T47D (cell line): ENCODE data around the gene CALY.

Experiments used
- DNase-seq, 2 experiments: peaks; one replicate each; pipeline versions ENCODE4 v3.0.0 to v3.0.0-alpha.2; 2011 to 2012; ENCODE audit warnings: low read depth in 1 of 2, low spot score in 1 of 2
- JUND ChIP-seq: IDR thresholded peaks from 2 replicates; pipeline ENCODE4 v1.6.1; 2012; ENCODE audit warnings: low read depth
- in situ Hi-C: cut with HindIII; loops from 2 replicates; pipeline ENCODE4 v1.10.0; 2016; ENCODE audit warnings: low sequenced_read_pairs, low pct_unique_long_range_greater_than_20kb

CALY gene

GRCh38 chr10:133289761-133290160, 46.9 kb downstream of the CALY start:
- no peak for TF ChIP-seq JUND
- no peak for DNase-seq
- in situ Hi-C loops: no loop called here

- DNase-seq: no peak
- in situ Hi-C loops: no loop called here
- no peak for TF ChIP-seq JUND
Measured at GRCh38 chr10:133287832-133288500, 48.7 kb downstream of the CALY start.

GRCh38 chr10:133286366-133286765, 50.3 kb downstream of the CALY start:
- in situ Hi-C loops: no loop called here
- TF ChIP-seq JUND: no peak
- DNase-seq: no peak

GRCh38 chr10:133285217-133285616, 51.5 kb downstream of the CALY start:
- no peak for DNase-seq
- in situ Hi-C loops: no loop called here
- no peak for TF ChIP-seq JUND

- no peak for TF ChIP-seq JUND
- in situ Hi-C loops: no loop called here
- DNase-seq: no peak
Measured at GRCh38 chr10:133283931-133284330, 52.8 kb downstream of the CALY start.

- DNase-seq: no peak
- no peak for TF ChIP-seq JUND
- in situ Hi-C loops: no loop called here
Measured at GRCh38 chr10:133282846-133283390, 53.8 kb downstream of the CALY start.

- DNase-seq: no peak
- TF ChIP-seq JUND: no peak
- in situ Hi-C loops: no loop called here
Measured at GRCh38 chr10:133281628-133282372, 54.9 kb downstream of the CALY start.

GRCh38 chr10:133281084-133281483, 55.6 kb downstream of the CALY start:
- TF ChIP-seq JUND: no peak
- in situ Hi-C loops: no loop called here
- no peak for DNase-seq

- no peak for DNase-seq
- no peak for TF ChIP-seq JUND
- in situ Hi-C loops: no loop called here
Measured at GRCh38 chr10:133280391-133281059, 56.2 kb downstream of the CALY start.

GRCh38 chr10:133279326-133280226, 57.1 kb downstream of the CALY start:
- in situ Hi-C loops: no loop called here
- no peak for TF ChIP-seq JUND
- no peak for DNase-seq

GRCh38 chr10:133278577-133279265, 58.0 kb downstream of the CALY start:
- no peak for TF ChIP-seq JUND
- DNase-seq: peak; percentile 42 to 52
- in situ Hi-C loops: no loop called here

- no peak for TF ChIP-seq JUND
- peak in 1 of 2 experiments; percentile 30 for DNase-seq
- in situ Hi-C loops: no loop called here
Measured at GRCh38 chr10:133277993-133278576, 58.6 kb downstream of the CALY start.
